ENCODE data around the gene MIGA2. TPM values are rescaled to one million over a fixed set of nuclear protein-coding genes. Genes with fewer than 3 reads are reported as not detected.

Gene MIGA2
- total RNA-seq, 1 donor: 22.7 TPM

DNA sequence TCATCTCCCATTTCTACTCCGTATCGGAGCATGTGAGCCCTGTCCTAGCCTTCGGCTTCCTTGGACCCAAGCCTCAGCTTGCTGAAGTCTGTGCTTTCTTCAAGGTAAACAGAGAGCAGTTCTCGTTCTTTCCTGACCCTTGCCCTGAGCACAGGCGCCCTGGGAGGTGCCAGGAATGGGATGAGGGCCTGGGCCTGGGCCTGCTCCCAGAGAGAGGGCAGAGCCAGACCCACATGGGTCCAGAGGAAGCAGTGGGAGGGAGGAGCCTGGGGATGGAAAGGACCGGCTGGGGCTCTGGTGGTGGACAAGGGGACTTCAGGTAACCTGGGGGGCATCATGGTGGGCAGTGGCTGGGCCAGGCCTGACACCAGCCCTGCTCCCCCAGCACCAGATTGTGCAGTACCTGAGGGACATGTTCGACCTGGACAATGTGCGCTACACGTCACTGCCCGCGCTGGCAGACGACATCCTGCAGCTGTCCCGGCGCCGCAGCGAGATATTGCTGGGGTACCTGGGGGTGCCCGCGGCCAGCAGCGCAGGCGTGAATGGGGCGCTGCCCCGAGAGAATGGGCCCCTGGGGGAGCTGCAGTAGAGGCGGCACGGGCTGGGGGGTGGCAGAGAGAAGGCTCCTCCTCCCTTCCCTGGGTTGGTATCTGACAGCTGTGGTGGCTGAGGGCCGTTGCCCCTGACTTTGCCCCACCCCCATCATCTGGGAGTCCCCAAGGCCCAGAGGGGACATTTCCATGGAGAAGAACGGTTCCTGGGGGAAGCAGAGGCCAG lies 33.6 kb downstream of the MIGA2 start:
- Histone ChIP-seq H3K4me1 (ENCODE audit: insufficient read depth, low read length) (peaks cover 28% of the 10 kb centered on the region), H3K9me3 (ENCODE audit: low read depth, low read length) (no peaks in the 10 kb centered on the region), H3K27me3 (ENCODE audit: insufficient read depth, low read length) (no peaks in the 10 kb centered on the region), H3K4me3 (ENCODE audit: low read length) (no peak overlapping the region)

DNA sequence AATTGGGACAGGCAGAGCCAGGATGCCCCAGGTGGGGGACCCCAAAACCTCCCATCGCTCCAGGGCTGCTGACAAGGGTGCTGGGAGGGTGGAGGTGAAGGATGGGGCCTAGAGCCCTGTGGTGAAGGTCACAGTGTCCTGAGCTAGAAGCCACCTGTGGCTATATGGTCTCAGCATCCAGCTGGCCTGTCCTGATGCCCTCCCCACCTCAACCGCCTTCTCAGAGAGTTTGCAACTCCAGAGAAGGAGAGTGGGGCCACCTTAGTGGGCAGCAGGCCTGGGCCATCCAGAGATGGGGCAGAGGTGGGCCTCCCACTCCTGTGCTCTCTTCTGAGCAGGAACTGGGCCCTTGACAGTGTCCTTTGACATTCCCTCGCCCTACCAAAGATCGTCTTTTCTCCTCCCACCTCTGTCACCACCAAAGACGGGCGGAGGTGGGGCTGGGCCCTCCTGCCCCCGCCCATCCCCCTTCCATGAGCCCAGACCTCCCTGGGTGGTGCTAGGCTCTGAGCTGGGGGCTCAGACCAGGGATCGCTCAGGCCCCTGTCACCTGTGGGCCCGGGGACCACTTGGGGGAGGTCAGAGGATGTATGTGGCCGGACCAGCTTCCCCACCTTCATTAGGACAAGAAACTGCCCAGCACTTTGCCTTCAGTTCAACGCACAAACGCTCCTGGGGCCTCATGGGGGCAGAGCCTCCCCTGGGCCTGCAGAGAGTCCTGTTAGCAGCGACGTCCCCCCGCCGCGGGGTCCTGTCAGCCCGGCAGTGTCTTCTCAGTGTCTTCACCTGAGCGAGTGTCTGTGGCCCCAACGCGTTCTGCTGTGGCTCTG lies 34.5 kb downstream of the MIGA2 start:
- H3K9me3 ChIP-seq (ENCODE audit: low read depth, low read length): no peaks in the 10 kb centered on the region
- H3K4me1 ChIP-seq (ENCODE audit: insufficient read depth, low read length): peaks cover 28% of the 10 kb centered on the region
- H3K27me3 ChIP-seq (ENCODE audit: insufficient read depth, low read length): no peaks in the 10 kb centered on the region
- H3K4me3 ChIP-seq (ENCODE audit: low read length): no peak overlapping the region

DNA sequence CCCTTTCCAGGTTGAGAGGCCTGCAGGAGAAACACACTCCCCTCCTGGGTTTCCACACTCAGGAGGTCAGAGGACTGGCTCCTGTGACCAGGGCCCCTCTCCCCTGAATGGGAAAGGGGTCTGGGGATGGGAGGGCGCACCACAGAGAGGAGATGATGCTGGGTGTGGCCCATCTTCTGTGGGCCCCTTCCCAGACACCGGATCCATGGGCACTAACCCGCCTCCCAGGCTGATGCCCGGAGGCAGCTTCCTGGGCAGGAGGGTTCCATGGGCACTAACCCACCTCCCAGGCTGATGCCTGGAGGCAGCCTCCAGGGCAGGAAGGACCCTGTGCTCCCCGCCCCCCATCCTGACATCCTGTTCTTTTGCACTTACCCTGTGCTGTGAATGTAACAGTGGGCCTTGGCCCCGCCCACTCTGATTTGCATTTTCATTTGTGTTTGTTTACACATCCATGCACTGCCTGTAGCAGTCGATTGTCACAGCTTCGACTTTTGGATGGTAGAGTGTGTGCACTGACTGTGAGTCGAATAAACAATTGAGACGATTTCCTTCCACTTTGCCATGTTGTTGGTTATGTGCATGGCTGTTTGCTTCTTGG lies 35.2 kb downstream of the MIGA2 start:
- H3K4me3 ChIP-seq (ENCODE audit: low read length): no peak overlapping the region
- H3K4me1 ChIP-seq (ENCODE audit: insufficient read depth, low read length): peaks cover 28% of the 10 kb centered on the region
- no peaks in the 10 kb centered on the region for H3K27me3 ChIP-seq (ENCODE audit: insufficient read depth, low read length)
- H3K9me3 ChIP-seq (ENCODE audit: low read depth, low read length): no peaks in the 10 kb centered on the region

DNA sequence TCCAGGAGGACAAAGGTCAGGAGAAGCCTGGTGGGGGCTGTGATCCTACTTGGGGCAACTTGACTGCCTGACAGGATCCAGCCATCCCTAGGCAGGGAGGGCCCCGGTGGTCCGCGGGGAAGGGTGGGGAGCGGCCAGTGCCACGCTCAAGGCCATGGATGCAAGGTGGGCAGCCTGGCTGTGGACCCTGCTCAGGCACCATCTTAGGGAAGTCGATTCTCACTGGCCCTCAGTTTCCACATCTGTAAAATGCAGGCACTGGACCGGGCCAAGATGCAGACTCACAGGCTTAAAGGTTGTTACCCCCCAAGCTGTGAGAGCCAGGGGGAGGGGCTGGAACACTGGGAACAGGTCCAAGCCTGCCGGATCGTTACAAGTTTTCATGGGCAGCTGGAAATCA lies 35.7 kb downstream of the MIGA2 start:
- Histone ChIP-seq H3K4me1 (ENCODE audit: insufficient read depth, low read length) (peaks cover 28% of the 10 kb centered on the region), H3K27me3 (ENCODE audit: insufficient read depth, low read length) (no peaks in the 10 kb centered on the region), H3K4me3 (ENCODE audit: low read length) (no peak overlapping the region), H3K9me3 (ENCODE audit: low read depth, low read length) (no peaks in the 10 kb centered on the region)

DNA sequence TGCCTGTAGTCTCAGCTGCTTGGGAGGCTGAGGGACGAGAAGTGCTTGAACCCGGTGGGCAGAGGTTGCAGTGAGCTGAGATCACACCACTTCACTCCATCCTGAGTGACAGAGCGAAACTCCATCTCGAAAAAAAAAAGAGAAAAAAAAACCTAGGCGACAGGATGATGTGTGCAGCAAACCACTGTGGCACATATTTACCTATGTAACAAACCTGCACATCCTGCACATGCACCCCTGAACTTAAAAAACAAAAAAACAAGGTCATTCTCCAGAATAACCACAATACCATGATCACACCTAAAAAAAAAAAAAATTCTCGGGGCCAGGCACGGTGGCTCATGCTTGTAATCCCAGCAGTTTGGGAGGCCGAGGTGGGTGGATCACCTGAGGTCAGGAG lies 37.0 kb downstream of the MIGA2 start:
- Histone ChIP-seq H3K4me3 (ENCODE audit: low read length) (no peak overlapping the region), H3K9me3 (ENCODE audit: low read depth, low read length) (no peaks in the 10 kb centered on the region), H3K27me3 (ENCODE audit: insufficient read depth, low read length) (no peaks in the 10 kb centered on the region), H3K4me1 (ENCODE audit: insufficient read depth, low read length) (peaks cover 23% of the 10 kb centered on the region)

DNA sequence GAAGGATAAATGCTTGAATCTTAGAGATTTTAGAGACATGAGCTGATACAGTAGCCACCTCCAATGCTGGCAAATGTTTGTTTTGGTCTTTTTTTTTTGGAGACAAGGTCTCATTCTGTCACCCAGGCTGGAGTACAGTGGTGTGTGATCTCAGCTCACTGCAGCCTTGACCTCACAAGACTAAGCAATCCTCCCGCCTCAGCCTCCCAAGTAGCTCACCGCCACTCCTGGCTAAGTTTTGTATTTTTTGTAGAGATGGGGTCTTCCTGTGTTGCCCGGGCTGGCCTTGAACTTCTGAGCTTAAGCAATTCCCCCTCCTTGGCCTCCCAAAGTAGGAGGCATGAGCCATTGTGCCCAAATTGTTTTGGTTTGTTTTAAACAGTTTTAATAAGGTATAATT lies 37.7 kb downstream of the MIGA2 start:
- no peaks in the 10 kb centered on the region for H3K9me3 ChIP-seq (ENCODE audit: low read depth, low read length)
- peaks cover 16% of the 10 kb centered on the region for H3K4me1 ChIP-seq (ENCODE audit: insufficient read depth, low read length)
- no peak overlapping the region for H3K4me3 ChIP-seq (ENCODE audit: low read length)
- no peaks in the 10 kb centered on the region for H3K27me3 ChIP-seq (ENCODE audit: insufficient read depth, low read length)

DNA sequence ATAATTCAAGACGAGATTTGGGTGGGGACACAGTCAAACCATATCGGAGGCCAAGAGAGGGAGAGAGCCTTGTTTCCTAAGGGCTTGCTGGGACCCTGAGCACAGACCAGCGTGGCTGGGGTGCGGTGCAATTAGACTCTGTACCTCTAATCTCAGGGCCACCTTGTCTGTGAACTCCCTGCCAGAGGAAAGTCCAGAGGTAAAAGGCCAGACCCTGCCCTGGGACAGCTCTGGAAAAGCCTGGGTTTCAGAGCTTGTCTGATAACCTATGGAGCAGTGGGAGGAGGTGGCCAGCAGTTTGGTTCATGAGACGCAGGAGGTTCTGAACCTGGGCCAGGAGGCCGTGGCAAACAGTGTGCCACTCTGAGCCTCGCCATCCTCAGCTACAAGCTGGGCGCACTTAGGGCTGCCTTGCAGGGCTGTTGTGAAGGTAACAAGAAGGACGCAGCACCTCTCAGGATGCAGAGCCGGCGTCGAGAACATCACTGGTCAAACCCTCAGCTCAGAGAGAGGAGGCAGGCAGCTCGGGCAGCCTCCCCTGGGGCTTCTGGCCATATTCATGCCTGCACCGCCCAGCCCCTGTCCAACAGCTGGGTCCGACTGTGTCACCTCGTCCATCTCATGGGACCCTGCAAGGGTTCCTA lies 39.7 kb downstream of the MIGA2 start:
- no peaks in the 10 kb centered on the region for H3K27me3 ChIP-seq (ENCODE audit: insufficient read depth, low read length)
- no peak overlapping the region for H3K4me3 ChIP-seq (ENCODE audit: low read length)
- no peaks in the 10 kb centered on the region for H3K9me3 ChIP-seq (ENCODE audit: low read depth, low read length)
- peaks cover 7% of the 10 kb centered on the region for H3K4me1 ChIP-seq (ENCODE audit: insufficient read depth, low read length)

DNA sequence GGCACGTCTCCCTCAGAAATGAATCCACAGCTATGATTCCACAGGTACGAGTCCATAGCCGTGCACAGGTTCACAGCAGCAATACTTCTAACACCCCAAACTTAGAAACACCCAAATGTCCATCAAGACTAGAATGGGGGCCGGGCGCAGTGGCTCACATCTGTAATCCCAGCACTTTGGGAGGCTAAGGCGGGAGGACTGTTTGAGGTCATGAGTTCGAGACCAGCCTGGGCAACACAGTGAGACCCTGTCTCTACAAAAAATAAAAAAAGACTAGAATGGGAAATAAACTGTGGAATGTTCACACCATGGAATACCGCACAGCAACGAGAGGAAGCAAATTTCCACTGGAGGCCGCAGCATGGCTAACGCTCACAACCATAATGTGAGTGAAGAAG lies 40.2 kb downstream of the MIGA2 start:
- Histone ChIP-seq H3K4me3 (ENCODE audit: low read length) (no peak overlapping the region), H3K27me3 (ENCODE audit: insufficient read depth, low read length) (no peaks in the 10 kb centered on the region)

DNA sequence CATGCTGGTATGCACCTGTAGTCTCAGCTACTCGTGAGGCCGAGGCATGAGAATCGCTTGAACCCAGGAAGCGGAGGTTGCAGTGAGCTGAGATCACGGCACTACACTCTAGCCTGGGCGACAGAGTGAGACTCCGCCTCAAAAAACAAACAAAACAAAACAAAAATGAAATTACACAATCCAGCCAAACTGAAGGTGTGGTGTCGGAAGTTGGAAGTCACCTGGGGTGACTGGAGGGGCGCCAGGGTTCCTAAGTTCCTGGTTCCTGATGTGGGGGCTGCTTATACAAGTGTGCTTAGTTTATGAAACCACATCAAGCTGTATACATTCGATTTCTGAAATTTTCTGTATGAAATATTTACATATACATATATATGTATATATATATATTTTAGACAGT lies 40.8 kb downstream of the MIGA2 start:
- H3K27me3 ChIP-seq (ENCODE audit: insufficient read depth, low read length): no peaks in the 10 kb centered on the region
- H3K4me3 ChIP-seq (ENCODE audit: low read length): no peak overlapping the region
- no peaks in the 10 kb centered on the region for H3K9me3 ChIP-seq (ENCODE audit: low read depth, low read length)
- H3K4me1 ChIP-seq (ENCODE audit: insufficient read depth, low read length): peaks cover 16% of the 10 kb centered on the region

More for the DNA sequence above, 40.2 kb downstream of the MIGA2 start:
- Histone ChIP-seq H3K4me1 (ENCODE audit: insufficient read depth, low read length) (peaks cover 10% of the 10 kb centered on the region), H3K9me3 (ENCODE audit: low read depth, low read length) (no peaks in the 10 kb centered on the region)

DNA sequence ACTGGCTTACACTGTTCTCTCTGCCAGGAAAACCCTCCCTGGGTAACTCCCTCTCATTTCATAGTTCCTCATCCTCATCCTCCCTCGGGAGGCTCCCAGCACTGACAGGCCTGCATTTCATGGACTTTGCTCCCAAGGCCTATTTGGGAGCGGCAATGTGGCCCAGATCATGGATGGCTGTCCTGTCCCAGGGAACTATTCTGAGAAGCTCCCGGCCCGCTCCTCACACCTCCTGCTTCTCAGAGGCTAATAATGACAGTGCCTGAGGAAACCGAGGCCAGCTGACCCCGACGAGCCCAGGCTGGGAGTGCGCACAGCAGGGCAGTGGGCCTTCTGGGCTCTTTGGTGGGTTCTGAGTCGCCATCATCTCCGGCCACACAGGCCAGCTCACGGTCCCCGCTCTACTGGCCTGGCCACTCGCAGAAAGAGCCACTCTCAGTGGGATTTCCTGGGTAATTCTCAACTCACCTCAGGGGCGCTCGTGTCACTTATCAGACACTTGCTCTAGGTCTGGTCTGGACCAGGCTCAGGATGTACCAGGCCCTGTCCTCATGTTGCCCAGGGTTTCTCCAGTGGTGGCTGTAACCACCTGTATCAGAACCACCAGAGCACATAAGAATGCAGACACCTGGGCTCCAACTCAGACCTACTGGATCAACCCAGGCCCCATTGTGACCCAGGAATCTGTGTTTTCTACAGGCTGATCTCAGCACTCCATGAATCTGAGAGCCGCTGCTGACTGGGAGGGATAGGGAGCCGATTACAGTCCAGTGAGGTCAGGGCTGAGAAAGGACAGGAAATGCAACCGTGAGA lies 42.5 kb downstream of the MIGA2 start:
- Histone ChIP-seq H3K9me3 (ENCODE audit: low read depth, low read length) (no peaks in the 10 kb centered on the region), H3K4me3 (ENCODE audit: low read length) (no peak overlapping the region), H3K27me3 (ENCODE audit: insufficient read depth, low read length) (no peaks in the 10 kb centered on the region), H3K4me1 (ENCODE audit: insufficient read depth, low read length) (peaks cover 22% of the 10 kb centered on the region)

DNA sequence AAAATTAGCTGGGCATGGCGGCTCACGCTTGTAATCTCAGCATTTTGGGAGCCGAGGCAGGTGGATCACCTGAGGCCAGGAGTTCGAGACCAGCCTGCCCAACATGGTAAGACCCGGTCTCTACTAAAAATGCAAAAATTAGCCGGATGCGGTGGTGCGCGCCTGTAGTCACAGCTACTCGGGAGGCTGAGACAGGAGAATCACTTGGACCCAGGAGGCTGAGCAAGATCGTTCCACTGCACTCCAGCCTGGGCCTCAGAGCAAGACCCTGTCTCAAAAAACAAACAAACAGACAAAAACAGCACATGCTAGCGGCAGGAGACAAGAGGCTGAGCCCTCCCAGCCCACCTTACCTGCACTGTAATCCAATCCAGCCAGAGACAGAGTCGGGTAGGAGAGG lies 43.4 kb downstream of the MIGA2 start:
- H3K4me1 ChIP-seq (ENCODE audit: insufficient read depth, low read length): peaks cover 22% of the 10 kb centered on the region
- H3K27me3 ChIP-seq (ENCODE audit: insufficient read depth, low read length): no peaks in the 10 kb centered on the region
- no peak overlapping the region for H3K4me3 ChIP-seq (ENCODE audit: low read length)
- no peaks in the 10 kb centered on the region for H3K9me3 ChIP-seq (ENCODE audit: low read depth, low read length)

DNA sequence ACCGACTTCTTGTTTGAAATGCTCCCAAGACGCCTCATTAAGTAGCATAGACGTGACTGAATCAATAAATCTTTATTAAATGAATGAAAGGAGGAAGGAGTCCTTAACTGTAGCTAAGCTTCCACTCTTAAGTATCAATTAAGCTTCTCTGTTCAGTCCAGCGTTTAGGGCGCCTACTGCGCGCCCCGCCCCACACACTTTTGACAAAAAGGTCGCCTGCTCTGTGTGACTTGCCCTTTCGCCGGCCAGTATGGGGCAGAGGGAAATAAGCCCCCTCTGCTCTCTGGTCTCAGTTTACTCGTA lies 43.8 kb downstream of the MIGA2 start:
- Histone ChIP-seq H3K4me1 (ENCODE audit: insufficient read depth, low read length) (peaks cover 22% of the 10 kb centered on the region), H3K4me3 (ENCODE audit: low read length) (peak overlapping the region; percentile 66), H3K9me3 (ENCODE audit: low read depth, low read length) (no peaks in the 10 kb centered on the region), H3K27me3 (ENCODE audit: insufficient read depth, low read length) (no peaks in the 10 kb centered on the region)

DNA sequence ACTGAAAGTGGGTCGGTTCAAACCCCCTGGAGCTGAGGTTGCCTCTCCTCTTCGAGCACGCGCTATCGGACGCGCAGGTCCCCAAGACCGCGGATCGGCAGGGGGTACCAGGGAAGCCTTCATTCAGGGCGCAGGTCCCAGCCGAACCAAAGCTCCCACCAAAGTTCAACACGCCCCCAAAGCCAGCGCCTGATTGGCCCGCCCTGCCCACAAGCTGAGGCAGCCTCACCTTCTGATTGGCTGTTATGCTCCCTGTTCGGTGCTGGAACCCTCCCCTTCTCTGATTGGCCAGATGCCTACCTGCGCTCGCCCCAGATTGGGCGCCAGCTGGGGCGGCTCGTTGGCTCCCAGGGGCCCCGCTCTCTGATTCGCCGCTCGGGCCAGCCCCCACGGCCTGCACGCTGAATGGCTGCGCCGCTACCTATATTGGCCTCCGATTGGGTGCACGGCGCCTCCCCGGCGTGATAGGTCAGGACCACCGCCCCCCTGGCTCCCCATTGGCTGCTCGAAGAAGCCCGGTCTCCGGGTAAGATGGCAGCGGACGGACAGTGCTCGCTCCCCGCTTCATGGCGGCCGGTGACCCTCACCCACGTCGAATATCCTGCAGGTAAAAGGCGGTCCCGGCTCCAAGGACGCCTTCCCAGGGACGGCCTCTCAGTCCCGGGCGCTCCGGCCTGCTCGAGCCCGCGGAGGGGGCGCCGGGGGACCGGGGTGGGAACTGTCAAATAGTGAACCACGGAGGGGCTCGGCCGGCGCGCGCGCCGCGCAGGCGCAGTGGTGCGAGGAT lies 44.4 kb downstream of the MIGA2 start, which contains the start of gene DOLPP1:
DOLPP1 (plus strand) TSS at position 511 of the 787 bp plus-strand sequence; CDS start at position 532, 21 bp downstream.
- peak within 1 kb of the TSS; percentile 66 for H3K4me3 ChIP-seq (ENCODE audit: low read length)
- H3K27me3 ChIP-seq (ENCODE audit: insufficient read depth, low read length): no peaks in the 10 kb centered on the region
- H3K4me1 ChIP-seq (ENCODE audit: insufficient read depth, low read length): peaks cover 22% of the 10 kb centered on the region
- H3K9me3 ChIP-seq (ENCODE audit: low read depth, low read length): no peaks in the 10 kb centered on the region

Measured in mononuclear cell (primary cell).